Measurements from ENCODE around the gene NKIRAS2. TPM values are rescaled to one million over a fixed set of nuclear protein-coding genes. Genes with fewer than 3 reads are reported as not detected.
A peak's percentile ranks its signal among the peaks of the same experiment; 100 is the strongest.

The NKIRAS2 gene
- total and polyA plus RNA-seq, 2 of the 13 experiments (the other 11 are each of a cell fraction or from before 2014, with no cell fraction given), result 27.9 to 42.0 TPM

DNA sequence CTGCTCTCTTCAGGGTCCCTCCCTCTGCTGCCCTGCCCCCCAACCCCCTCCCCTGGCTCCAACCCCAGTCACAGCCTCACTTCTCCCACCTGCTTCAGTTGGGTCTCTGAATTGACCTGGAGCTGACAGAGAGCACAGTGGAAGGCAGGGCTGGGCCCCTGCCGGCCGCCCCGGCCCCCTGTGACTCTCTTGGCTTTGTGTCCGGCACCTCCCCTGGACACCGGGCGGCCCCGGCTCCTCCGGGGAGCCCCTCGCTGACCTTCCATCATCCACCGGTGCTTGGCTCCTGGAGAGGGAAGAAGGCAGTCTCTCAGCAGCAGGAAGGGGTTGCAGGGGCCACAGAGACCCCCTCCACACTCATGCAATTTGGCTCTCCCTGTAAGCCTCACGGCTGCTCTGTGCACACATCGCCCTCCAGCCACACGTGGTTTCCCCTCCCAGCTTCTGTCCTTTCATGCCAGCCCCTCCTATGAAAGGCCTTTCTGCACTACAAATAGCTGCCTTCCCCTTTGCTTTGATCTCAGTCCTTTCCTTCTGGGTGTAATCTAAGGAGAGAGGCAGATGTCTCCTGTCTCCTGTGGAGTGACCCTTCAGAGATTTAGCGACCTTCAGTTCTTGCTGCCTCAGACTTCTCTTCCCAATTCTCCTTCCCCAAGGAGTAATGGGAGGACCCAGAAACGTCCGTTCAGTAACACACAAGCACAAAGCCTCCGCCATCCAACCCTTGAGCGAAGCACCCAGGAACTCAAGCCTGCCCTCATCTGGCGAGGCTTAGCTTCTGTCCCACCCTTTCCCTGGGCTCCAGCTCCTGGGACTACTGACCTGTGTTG, 8.3 kb downstream of the NKIRAS2 start (continued):
- TF ChIP-seq RBM39 (IDR thresholded peaks at IDR 0.05; ENCODE audit: low read depth, low read length, poor library complexity, severe bottlenecking), result no peak
- TF ChIP-seq ZNF549 (CRISPR knock-in tag; IDR thresholded peaks at IDR 0.05), result no peak
- no peak for TF ChIP-seq ZNF136 (CRISPR knock-in tag; IDR thresholded peaks at IDR 0.05; ENCODE audit: low read depth)
- TF ChIP-seq MEF2D (CRISPR knock-in tag; IDR thresholded peaks at IDR 0.05), result no peak
- TF ChIP-seq ZNF781 (CRISPR knock-in tag; IDR thresholded peaks at IDR 0.05; ENCODE audit: borderline replicate concordance, not compliant biosample characterization), result peak; percentile 37
- TF ChIP-seq FOXK2 (IDR thresholded peaks at IDR 0.05), result no peak
- TF ChIP-seq SETDB1 (CRISPR knock-in tag; IDR thresholded peaks at IDR 0.05; ENCODE audit: borderline replicate concordance), result no peak
- no peak; the same call in 1 of the 2 replicates for TF ChIP-seq MEIS1 (CRISPR knock-in tag; IDR thresholded peaks at IDR 0.05; ENCODE audit: borderline replicate concordance)
- TF ChIP-seq, protein P1, sequence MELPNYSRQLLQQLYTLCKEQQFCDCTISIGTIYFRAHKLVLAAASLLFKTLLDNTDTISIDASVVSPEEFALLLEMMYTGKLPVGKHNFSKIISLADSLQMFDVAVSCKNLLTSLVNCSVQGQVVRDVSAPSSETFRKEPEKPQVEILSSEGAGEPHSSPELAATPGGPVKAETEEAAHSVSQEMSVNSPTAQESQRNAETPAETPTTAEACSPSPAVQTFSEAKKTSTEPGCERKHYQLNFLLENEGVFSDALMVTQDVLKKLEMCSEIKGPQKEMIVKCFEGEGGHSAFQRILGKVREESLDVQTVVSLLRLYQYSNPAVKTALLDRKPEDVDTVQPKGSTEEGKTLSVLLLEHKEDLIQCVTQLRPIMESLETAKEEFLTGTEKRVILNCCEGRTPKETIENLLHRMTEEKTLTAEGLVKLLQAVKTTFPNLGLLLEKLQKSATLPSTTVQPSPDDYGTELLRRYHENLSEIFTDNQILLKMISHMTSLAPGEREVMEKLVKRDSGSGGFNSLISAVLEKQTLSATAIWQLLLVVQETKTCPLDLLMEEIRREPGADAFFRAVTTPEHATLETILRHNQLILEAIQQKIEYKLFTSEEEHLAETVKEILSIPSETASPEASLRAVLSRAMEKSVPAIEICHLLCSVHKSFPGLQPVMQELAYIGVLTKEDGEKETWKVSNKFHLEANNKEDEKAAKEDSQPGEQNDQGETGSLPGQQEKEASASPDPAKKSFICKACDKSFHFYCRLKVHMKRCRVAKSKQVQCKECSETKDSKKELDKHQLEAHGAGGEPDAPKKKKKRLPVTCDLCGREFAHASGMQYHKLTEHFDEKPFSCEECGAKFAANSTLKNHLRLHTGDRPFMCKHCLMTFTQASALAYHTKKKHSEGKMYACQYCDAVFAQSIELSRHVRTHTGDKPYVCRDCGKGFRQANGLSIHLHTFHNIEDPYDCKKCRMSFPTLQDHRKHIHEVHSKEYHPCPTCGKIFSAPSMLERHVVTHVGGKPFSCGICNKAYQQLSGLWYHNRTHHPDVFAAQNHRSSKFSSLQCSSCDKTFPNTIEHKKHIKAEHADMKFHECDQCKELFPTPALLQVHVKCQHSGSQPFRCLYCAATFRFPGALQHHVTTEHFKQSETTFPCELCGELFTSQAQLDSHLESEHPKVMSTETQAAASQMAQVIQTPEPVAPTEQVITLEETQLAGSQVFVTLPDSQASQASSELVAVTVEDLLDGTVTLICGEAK (IDR thresholded peaks at IDR 0.05), result no peak
- TF ChIP-seq, protein P1 (CRISPR knock-in tag; IDR thresholded peaks at IDR 0.05), result peak; percentile 57; the same call in 1 of the 2 replicates
- TF ChIP-seq, protein P2, sequence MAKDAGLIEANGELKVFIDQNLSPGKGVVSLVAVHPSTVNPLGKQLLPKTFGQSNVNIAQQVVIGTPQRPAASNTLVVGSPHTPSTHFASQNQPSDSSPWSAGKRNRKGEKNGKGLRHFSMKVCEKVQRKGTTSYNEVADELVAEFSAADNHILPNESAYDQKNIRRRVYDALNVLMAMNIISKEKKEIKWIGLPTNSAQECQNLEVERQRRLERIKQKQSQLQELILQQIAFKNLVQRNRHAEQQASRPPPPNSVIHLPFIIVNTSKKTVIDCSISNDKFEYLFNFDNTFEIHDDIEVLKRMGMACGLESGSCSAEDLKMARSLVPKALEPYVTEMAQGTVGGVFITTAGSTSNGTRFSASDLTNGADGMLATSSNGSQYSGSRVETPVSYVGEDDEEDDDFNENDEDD (CRISPR knock-in tag; IDR thresholded peaks at IDR 0.05; ENCODE audit: borderline replicate concordance), result peak; percentile 9; the same call in 1 of the 2 replicates
- TF ChIP-seq TBX3 (IDR thresholded peaks at IDR 0.05; ENCODE audit: borderline replicate concordance), result no peak
- no peak for TF ChIP-seq ATF5 (CRISPR knock-in tag; IDR thresholded peaks at IDR 0.05; ENCODE audit: low read depth)
- TF ChIP-seq TRAFD1 (CRISPR knock-in tag; IDR thresholded peaks at IDR 0.05; ENCODE audit: borderline replicate concordance), result no peak
- TF ChIP-seq ZNF569 (CRISPR knock-in tag; IDR thresholded peaks at IDR 0.05; ENCODE audit: borderline replicate concordance), result no peak
- peak; percentile 43; the same call in 1 of the 3 replicates for TF ChIP-seq MXI1 (IDR thresholded peaks at IDR 0.05; ENCODE audit: borderline replicate concordance, low read depth, low read length)

All from HepG2 (cell line).